RKO (cell line): ENCODE measurements around the gene PTCD3.

Source experiments
- DNase-seq: peaks from one replicate; pipeline ENCODE4 v3.0.0-alpha.2; 2016; ENCODE audit warnings: low spot score

The PTCD3 gene

GRCh38 chr2:86105969-86106945 is at the start of gene PTCD3:
PTCD3 (plus strand) TSS chr2:86106235; CDS start chr2:86106248, 13 bp downstream.
- DNase-seq, result peak; percentile 96

DNA sequence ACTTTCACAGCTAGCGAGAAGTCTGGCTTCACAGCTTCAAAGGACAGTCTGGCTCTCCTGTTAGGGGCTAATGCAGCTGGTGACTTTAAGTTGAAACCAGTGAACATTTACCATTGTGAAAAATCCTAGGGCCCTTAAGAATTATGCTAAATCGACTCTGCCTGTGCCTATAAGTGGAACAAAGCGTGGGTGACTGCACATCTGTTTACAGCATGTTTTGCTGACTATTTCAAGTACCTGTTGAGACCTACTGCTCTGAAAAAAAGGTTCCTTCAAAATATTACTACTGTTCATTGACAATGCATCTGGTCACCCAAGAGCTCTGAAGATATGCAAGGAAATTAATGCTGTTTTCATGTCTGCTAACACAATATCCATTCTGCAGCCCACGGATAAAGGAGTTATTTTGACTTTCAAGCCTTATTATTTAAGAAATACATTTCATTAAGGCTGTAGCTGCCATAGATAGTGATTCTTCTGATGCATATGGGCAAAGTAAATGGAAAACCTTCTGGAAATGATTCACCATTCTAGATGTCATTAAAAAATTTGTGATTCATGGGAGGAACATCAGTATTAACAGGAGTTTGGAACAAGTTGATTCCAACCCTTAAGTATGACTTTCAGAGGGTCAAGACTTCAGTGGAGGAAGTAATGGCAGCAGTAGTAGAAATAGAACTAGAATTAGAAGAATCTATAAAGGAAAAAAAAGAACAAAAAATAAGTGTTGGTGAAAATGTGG is 49.3 kb upstream of the PTCD3 start:
- no peak for DNase-seq

DNA sequence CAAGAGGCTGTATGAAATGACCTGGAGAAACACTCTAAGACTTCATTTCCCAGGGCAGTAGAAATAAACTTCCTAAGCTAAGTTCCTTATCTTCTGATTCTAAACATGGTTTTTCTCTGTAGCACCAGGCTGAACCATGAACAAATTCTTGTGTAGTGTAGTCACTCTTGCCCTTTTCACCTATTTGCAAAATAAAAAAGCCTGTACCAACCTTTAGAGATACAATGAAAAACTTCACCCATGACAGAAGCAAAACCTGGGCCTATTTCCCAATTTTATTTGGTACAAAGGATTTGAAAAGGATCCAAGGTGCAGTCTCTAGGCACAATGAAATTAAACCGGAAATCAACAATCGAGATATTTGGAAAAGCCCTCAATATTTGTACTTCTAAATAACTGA is 44.0 kb upstream of the PTCD3 start:
- DNase-seq, result no peak

DNA sequence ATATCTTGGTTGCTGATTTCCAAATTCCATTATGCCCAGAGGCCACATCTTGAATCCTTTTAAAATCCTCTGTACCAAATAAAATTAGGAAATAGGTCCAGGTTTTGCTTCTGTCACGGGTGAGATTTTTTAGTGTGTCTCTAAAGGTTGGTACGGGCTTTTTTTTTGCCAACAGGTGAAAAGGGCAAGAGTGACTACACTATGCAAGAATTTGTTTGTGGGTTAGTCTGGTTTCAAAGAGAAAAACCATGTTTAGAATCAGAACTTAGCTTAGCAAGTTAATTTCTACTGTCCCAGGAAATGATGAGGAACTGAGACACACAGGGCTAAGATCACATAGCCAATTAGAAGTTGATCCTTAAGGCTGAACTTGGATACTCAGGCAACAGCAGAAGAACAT is 42.0 kb upstream of the PTCD3 start:
- no peak for DNase-seq

DNA sequence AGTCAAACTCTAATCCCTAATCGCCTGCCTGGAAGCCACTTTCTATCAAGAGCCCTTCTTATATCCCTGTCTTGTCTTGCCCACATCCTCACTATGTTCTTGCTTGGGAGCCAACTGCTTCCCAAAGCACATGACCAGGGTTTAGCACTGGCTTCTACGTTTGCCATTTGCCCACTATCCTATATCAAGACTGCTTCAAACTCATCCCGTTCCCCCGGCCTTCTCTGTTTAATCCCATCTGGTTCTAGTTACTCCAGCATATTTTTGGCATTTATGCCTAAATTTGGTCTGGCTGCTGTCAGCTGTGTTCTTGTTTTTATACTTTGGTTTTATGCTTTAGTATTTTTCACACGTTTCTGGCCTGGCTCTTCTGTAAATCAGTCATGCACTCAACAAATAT is 40.5 kb upstream of the PTCD3 start:
- DNase-seq, result no peak

DNA sequence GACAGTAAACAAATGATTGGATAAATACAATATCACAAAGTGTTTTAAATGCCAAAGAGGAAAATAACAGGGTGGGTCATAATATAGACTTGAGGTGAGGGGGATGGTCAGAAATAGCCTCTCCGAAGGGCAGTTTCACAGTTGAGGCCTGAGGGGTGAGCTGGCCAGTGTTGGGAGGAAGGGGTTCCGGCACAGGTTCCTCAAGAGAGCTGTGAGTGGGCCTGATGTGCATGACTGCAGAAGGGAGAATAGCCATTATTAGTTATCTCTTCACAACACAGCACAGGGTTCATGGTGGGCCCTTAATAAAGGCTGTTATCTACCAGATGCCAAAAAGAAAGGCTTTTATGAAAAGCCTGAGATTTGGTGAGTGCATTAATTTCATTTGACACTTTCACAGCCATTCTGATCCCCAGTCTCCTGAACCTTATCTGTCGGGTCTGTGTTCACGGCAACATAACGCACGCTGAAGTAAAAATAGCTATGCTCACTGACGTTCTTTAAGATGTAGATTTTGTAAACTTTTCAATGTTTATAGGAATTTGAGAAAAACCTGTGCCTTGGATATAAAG is 39.9 kb upstream of the PTCD3 start:
- no peak for DNase-seq

DNA sequence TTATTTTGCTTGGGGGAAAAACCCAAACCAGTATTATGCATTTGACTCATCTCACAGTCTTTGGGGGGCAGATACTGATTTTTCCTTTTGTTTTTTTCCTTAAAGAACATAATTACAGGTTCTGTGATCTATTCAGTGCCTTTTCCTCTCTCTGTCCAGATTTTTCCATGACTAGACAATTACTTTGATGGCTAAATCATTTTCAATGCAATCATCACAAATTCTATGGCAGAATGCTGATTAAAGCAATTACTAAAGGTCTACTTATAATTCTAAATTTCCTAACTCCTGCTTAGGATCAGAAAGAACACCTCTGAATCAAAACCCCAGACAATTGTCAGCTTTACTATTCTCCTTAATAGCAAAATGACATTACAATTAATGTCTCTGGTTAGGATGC is 39.1 kb upstream of the PTCD3 start:
- DNase-seq, result no peak

GRCh38 chr2:86068136-86068588 is 37.9 kb upstream of the PTCD3 start:
- no peak for DNase-seq

GRCh38 chr2:86068648-86069047 is 37.4 kb upstream of the PTCD3 start:
- DNase-seq, result no peak

DNA sequence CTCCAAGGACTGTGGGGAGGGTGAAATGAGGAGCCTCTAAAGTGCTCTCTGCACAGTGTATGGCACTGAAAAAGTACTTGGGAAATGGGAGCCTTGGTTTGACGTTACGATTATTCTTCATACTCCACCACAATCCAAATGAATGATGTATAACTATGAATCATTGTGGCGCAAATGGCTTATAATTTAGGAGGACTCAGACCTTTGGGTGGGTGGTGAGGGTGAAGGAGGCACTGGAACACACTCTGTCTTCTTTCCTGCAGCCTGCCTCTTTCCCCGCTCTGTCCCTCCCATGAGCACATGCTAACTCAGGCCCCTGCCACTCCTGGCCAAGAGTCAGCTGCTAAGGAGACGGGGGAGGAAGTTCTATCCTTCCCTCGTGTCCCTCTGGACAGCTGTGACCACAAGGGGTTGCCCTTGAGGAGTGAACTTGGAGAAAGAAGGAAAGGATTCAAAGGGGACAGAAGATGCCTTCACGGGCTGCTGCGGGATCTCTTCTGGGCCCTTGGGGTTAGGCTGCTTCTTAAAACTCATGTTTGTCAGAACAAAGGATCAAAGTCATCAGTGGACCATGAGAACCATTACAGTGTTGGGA is 36.8 kb upstream of the PTCD3 start:
- DNase-seq, result no peak

DNA sequence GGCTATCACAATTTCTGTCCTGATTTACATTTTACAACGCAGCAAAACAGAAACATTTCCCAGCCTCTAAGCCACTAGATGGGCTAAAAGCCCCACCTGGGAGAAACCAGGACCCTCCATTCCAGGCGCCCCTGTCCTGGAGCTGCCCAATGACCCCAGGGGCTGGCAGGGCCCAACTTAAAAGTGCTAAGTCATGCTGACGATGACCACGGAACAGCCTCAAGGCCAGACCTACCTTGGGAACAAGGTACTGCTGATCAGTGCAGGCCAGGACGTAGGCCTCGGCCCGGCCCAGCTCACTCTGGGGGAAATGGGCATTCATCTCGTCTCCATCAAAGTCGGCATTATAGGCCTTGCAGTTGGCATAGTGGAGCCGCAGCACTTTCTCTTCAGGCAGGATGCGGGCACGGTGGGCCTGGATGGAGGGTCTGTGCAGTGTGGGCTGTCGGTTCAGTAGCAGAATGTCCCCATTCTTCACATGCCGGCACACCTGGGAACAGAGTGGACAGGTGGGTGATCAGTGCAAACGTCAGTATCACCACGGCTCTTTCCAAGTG is 36.2 kb upstream of the PTCD3 start:
- DNase-seq, result no peak

- DNase-seq, result no peak
These were observed 35.2 kb upstream of the PTCD3 start for GRCh38 chr2:86070868-86071267.

DNA sequence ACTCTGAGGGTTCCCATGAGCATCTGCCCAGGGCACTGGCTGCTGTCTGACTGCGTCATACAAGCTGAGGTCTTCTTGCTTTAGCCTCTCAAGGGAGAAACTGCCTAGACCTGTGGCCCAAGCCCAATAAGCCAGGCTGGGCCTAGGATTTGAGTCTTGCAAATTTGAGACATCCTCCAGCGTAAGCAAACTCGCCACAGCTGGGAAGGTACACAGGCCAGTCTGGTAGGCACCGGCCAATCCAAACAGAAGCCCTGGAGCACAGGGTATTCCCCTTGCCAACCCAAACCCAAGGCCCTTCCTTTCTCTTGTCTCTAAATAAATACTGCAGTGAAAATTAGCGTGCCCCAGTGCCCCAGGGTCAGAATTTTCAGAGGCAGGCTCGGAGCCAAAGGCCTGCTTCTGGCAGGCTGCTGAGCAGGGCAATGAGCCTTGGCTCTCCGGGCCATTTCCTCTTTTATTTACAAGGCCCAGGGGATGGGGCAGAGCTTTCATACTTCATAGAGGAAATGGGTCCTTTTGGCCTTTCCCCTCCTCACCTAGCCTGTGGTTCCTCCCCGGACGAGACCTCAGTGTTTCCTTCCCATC is 33.7 kb upstream of the PTCD3 start:
- DNase-seq, result no peak

- DNase-seq, result no peak
These were observed 32.8 kb upstream of the PTCD3 start for GRCh38 chr2:86073225-86073624.

DNA sequence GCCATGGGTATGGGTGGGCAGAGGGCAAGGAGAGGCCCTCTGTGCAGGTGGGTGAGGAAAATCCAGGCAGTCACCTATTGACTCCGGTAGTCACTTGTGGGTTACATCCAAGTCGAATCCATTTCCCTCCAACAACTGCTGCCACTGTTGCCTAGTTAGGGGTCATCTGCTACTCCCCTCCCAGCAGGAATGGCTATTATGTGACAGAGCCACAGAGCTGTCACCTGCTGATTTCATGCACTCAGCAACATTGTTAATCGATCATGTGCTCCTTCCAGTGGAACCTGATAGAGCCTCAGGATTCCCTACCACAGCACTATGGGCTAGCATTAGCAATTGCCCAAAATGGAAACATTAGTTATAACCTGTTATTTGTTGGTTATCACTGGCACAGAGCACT is 31.8 kb upstream of the PTCD3 start:
- DNase-seq, result no peak

DNA sequence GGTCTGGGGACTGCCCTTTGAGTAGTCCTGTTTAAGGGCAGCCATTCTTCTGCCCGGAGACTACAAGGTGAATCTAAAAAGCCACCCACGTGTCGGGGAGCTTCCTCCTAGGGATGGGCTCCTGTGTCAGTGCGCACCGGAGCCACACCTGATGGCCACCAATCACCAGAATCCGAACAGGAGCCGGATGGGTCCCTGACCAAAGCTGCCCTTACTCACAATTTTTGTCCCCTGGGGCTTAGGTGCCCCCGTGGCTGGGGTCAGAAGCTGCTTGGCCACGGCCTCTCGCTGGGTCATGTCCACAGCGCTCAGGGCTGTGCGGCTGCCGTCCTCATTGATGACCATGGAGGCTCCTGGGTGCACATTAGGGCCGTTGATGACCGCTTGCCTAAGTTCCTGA is 31.2 kb upstream of the PTCD3 start:
- DNase-seq, result no peak

- DNase-seq, result no peak
These were observed 30.1 kb upstream of the PTCD3 start for GRCh38 chr2:86075886-86076285.

GRCh38 chr2:86078774-86079545 is 27.1 kb upstream of the PTCD3 start:
- DNase-seq, result no peak

DNA sequence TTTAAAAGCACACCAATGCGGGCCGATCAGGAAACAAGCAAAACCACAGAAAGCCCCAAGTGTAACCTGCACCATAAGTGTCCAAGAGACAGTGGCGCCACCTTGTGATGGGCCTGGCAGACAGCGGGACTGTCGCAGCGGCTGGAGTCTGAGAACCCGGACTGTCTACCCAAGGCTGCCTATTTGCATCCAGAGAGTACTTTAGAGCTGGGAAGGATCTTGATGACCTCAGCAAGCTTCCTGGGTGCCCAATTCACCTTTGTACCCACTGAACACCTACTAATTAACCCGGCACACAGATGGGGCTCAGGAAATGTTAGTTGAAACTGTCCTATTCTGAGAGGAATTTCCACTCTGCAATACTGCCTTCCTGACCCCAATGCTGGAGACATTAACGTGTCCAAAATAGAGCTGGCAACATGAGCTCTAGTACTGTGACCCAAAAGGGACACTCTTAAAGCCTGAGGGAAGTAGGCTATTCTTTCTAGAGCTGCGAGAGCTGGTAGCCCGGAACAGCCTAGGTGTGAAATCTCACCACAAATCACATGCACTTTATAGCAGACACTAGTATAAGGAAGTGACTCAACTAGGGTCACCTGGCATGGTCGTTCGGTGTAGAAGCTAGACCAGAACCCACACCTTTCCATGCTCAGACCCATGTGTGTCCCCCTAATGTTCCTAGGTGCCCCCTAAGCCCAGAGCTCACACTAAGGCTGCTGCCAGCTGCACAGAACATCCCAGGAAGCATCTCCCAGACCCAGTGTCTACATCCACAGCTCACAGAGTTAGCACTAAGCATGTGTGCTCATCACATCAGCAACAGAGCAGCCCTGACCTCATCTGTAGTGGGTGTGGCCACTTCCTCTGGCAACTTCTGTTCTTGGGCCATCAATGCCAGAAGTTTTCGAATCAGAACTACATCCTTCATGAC is 25.8 kb upstream of the PTCD3 start:
- peak; percentile 32 for DNase-seq

GRCh38 chr2:86081724-86082123 is 24.3 kb upstream of the PTCD3 start:
- DNase-seq, result no peak
